ENCODE measurements around the gene DENND5A.

DENND5A gene

GRCh38 chr11:9148035-9148434 is 117.1 kb downstream of the DENND5A start:
- no peak overlapping the region for H3K4me2 ChIP-seq (ENCODE audit: low read length)
- no peaks in the 10 kb centered on the region for H3F3A ChIP-seq (ENCODE audit: control insufficient read depth, insufficient read depth)

GRCh38 chr11:9146477-9146876 is 118.7 kb downstream of the DENND5A start:
- no peaks in the 10 kb centered on the region for H3K79me2 ChIP-seq (ENCODE audit: control insufficient read depth, low read length)
- H3K9me3 ChIP-seq (ENCODE audit: control insufficient read depth, insufficient read depth, low read length): no peaks in the 10 kb centered on the region
- H3F3A ChIP-seq (ENCODE audit: control insufficient read depth, insufficient read depth): no peaks in the 10 kb centered on the region
- H3K9me2 ChIP-seq (replicated peaks; ENCODE audit: control insufficient read depth, low read length): no peaks in the 10 kb centered on the region
- H3K4me3 ChIP-seq (ENCODE audit: low read length): no peak overlapping the region
- no peaks in the 10 kb centered on the region for H4K20me1 ChIP-seq (ENCODE audit: control insufficient read depth, insufficient read depth, low read depth, low read length)
- TF ChIP-seq, protein P1, sequence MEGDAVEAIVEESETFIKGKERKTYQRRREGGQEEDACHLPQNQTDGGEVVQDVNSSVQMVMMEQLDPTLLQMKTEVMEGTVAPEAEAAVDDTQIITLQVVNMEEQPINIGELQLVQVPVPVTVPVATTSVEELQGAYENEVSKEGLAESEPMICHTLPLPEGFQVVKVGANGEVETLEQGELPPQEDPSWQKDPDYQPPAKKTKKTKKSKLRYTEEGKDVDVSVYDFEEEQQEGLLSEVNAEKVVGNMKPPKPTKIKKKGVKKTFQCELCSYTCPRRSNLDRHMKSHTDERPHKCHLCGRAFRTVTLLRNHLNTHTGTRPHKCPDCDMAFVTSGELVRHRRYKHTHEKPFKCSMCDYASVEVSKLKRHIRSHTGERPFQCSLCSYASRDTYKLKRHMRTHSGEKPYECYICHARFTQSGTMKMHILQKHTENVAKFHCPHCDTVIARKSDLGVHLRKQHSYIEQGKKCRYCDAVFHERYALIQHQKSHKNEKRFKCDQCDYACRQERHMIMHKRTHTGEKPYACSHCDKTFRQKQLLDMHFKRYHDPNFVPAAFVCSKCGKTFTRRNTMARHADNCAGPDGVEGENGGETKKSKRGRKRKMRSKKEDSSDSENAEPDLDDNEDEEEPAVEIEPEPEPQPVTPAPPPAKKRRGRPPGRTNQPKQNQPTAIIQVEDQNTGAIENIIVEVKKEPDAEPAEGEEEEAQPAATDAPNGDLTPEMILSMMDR (IDR thresholded peaks at IDR 0.05; ENCODE audit: low read depth, low read length, poor library complexity, severe bottlenecking): no peak
- no peak for TF ChIP-seq EZH2phosphoT487 (IDR thresholded peaks at IDR 0.05; ENCODE audit: borderline replicate concordance, low read length)
- H3K27me3 ChIP-seq (ENCODE audit: control insufficient read depth, low read length): no peaks in the 10 kb centered on the region
- H3K4me2 ChIP-seq (ENCODE audit: low read length): no peak overlapping the region
- H3K36me3 ChIP-seq (ENCODE audit: control insufficient read depth, low read length): no peaks in the 10 kb centered on the region
- no peak overlapping the region for H3K27ac ChIP-seq (ENCODE audit: low read depth, low read length)
- no peaks in the 10 kb centered on the region for H3K4me1 ChIP-seq (ENCODE audit: control insufficient read depth, low read length)

More at GRCh38 chr11:9148035-9148434, 117.1 kb downstream of the DENND5A start:
- H3K27me3 ChIP-seq (ENCODE audit: control insufficient read depth, low read length): no peaks in the 10 kb centered on the region
- TF ChIP-seq, protein P1 (IDR thresholded peaks at IDR 0.05; ENCODE audit: low read depth, low read length, poor library complexity, severe bottlenecking): no peak
- no peak for TF ChIP-seq EZH2phosphoT487 (IDR thresholded peaks at IDR 0.05; ENCODE audit: borderline replicate concordance, low read length)
- no peaks in the 10 kb centered on the region for H3K9me3 ChIP-seq (ENCODE audit: control insufficient read depth, insufficient read depth, low read length)
- no peak overlapping the region for H3K4me3 ChIP-seq (ENCODE audit: low read length)
- no peaks in the 10 kb centered on the region for H3K36me3 ChIP-seq (ENCODE audit: control insufficient read depth, low read length)
- H3K79me2 ChIP-seq (ENCODE audit: control insufficient read depth, low read length): no peaks in the 10 kb centered on the region
- H3K27ac ChIP-seq (ENCODE audit: low read depth, low read length): no peak overlapping the region
- H3K9me2 ChIP-seq (replicated peaks; ENCODE audit: control insufficient read depth, low read length): no peaks in the 10 kb centered on the region
- H4K20me1 ChIP-seq (ENCODE audit: control insufficient read depth, insufficient read depth, low read depth, low read length): no peaks in the 10 kb centered on the region
- no peaks in the 10 kb centered on the region for H3K4me1 ChIP-seq (ENCODE audit: control insufficient read depth, low read length)

DNA sequence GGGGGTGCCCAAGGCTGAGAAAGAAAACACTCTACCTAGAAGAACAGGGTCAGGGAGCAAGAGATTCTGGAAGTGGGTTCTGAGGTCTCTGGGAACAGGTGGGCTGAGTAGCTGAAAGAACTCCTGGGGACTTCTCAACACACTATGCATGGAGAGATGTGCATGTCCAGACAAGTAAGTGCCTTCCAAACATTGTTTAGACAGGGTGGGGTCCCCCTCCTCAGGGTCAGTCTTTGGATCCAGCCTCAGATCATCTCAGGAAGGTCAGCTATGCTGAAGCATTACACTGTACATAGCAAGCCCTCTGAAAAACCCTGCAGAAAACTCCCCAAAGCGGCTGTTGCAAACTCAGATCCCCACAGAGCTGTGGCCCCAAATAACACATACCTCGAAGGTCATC is 119.9 kb downstream of the DENND5A start:
- TF ChIP-seq EZH2phosphoT487 (IDR thresholded peaks at IDR 0.05; ENCODE audit: borderline replicate concordance, low read length): no peak
- TF ChIP-seq, protein P1 (IDR thresholded peaks at IDR 0.05; ENCODE audit: low read depth, low read length, poor library complexity, severe bottlenecking): no peak
- no peaks in the 10 kb centered on the region for H3K4me1 ChIP-seq (ENCODE audit: control insufficient read depth, low read length)
- H3K9me2 ChIP-seq (replicated peaks; ENCODE audit: control insufficient read depth, low read length): no peaks in the 10 kb centered on the region
- H3K9me3 ChIP-seq (ENCODE audit: control insufficient read depth, insufficient read depth, low read length): no peaks in the 10 kb centered on the region
- H3K27me3 ChIP-seq (ENCODE audit: control insufficient read depth, low read length): no peaks in the 10 kb centered on the region
- no peak overlapping the region for H3K4me2 ChIP-seq (ENCODE audit: low read length)
- H3K27ac ChIP-seq (ENCODE audit: low read depth, low read length): no peak overlapping the region
- no peaks in the 10 kb centered on the region for H3F3A ChIP-seq (ENCODE audit: control insufficient read depth, insufficient read depth)
- no peaks in the 10 kb centered on the region for H3K36me3 ChIP-seq (ENCODE audit: control insufficient read depth, low read length)
- H3K79me2 ChIP-seq (ENCODE audit: control insufficient read depth, low read length): no peaks in the 10 kb centered on the region
- H4K20me1 ChIP-seq (ENCODE audit: control insufficient read depth, insufficient read depth, low read depth, low read length): no peaks in the 10 kb centered on the region
- no peak overlapping the region for H3K4me3 ChIP-seq (ENCODE audit: low read length)

Data from DOHH2 (cell line).